ENCODE measurements around the gene CDK5. TPM values are rescaled to one million over a fixed set of nuclear protein-coding genes. Genes with fewer than 3 reads are reported as not detected.

Gene CDK5
- total RNA-seq, 1 donor = 22.9 TPM

DNA sequence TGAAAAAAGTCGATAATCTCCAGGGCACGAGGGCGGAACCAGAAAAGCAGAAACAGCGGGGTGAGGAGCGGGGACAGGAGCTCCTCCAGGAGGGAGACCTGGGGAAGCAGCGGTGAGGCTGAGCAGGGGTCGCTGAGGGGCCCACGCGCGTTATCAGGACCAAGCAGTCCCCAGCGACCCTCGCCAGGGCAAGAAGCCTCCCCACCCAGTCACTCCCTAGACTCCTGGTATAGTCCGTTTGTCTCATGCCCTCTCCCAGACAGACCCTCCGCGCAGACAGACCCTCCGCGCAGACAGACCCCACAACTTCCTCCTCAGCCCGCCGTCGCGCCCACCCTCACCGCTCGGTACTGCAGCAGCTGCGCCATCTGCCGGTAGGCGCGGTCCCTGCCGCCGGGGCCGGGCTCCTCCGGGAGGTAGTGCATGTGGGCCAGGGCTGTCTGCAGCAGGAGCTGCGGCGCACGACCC is 39.7 kb downstream of the CDK5 start:
- peak; percentile 57 for DNase-seq (ENCODE audit: low read depth)
- TF ChIP-seq, protein P1, sequence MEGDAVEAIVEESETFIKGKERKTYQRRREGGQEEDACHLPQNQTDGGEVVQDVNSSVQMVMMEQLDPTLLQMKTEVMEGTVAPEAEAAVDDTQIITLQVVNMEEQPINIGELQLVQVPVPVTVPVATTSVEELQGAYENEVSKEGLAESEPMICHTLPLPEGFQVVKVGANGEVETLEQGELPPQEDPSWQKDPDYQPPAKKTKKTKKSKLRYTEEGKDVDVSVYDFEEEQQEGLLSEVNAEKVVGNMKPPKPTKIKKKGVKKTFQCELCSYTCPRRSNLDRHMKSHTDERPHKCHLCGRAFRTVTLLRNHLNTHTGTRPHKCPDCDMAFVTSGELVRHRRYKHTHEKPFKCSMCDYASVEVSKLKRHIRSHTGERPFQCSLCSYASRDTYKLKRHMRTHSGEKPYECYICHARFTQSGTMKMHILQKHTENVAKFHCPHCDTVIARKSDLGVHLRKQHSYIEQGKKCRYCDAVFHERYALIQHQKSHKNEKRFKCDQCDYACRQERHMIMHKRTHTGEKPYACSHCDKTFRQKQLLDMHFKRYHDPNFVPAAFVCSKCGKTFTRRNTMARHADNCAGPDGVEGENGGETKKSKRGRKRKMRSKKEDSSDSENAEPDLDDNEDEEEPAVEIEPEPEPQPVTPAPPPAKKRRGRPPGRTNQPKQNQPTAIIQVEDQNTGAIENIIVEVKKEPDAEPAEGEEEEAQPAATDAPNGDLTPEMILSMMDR (IDR thresholded peaks at IDR 0.05; ENCODE audit: insufficient read depth, low read depth, low read length) = peak; percentile 96
- H3K4me3 ChIP-seq (ENCODE audit: low read depth, low read length) = peak overlapping the region; percentile 48

DNA sequence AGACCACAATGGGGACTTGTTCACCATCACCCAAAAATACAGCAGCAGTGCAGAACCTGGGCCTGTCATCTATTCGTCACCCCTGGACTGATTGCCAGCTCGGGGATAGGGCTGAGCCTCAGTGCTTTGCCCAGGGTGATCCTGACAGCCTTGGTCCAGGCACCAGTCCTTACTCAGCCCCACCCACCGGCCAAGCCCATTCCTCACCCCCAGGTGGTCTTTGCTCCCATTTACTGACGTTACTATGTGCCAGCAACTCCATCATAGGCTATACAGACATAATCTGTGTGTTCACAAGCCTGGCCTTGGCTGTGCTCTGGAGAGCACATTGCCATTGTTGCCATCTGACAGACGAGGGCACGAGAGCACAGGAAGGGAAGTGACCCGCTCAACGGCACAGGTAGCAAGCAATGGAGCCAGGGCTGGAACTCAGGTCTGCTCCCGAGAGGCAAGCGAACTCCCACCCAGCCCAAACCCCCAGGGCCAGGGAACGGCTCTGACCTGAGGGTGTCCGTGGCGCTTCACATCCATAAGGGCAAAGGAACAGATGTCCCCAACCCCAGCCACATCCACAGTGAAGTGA is 40.2 kb downstream of the CDK5 start:
- TF ChIP-seq, protein P1 (IDR thresholded peaks at IDR 0.05; ENCODE audit: insufficient read depth, low read depth, low read length) = no peak
- H3K4me3 ChIP-seq (ENCODE audit: low read depth, low read length) = peak overlapping the region; percentile 48
- no peak for DNase-seq (ENCODE audit: low read depth)

DNA sequence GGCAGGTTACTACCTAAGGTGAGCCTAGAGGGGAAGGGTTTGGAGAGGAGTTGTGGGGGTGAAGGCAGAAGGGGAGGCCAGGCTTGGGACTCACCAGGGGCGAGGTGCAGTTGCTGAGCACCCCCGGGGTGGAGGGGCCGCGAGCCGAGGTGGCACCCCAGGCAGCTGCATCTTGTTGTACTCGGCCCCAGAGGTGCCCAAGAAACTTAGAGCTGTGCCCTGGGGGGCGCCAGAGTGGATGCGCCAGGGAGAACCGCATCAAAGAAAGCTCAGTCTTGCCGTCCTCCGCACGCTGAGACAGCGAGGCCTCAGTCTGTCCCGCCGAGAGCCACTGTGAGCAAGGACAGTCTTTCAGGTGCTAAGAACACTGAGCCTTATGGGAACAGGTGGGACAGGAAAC is 40.8 kb downstream of the CDK5 start:
- TF ChIP-seq, protein P1 (IDR thresholded peaks at IDR 0.05; ENCODE audit: insufficient read depth, low read depth, low read length) = no peak
- H3K4me3 ChIP-seq (ENCODE audit: low read depth, low read length) = no peak overlapping the region
- DNase-seq (ENCODE audit: low read depth) = no peak

DNA sequence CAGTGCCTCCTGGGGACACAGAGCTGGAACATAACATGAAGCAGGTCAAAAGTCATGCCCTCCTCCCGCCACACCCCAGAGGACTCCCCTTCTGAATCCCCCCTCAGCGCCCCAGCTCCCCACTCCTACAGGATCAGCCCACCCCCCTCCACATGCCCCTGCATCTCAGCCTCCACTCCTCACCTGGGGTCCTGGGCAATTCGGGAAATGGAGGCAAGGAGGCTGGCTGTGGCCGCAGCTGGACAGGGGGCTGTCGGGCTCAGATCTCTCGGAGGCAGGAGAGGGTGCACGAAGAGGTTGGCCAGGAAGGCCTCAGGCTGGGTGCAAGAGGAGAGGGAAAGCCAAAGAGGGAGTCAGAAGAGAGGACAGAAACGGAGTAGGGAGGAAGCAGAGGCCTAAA is 41.2 kb downstream of the CDK5 start:
- no peak overlapping the region for H3K4me3 ChIP-seq (ENCODE audit: low read depth, low read length)
- TF ChIP-seq, protein P1 (IDR thresholded peaks at IDR 0.05; ENCODE audit: insufficient read depth, low read depth, low read length) = no peak
- DNase-seq (ENCODE audit: low read depth) = no peak

DNA sequence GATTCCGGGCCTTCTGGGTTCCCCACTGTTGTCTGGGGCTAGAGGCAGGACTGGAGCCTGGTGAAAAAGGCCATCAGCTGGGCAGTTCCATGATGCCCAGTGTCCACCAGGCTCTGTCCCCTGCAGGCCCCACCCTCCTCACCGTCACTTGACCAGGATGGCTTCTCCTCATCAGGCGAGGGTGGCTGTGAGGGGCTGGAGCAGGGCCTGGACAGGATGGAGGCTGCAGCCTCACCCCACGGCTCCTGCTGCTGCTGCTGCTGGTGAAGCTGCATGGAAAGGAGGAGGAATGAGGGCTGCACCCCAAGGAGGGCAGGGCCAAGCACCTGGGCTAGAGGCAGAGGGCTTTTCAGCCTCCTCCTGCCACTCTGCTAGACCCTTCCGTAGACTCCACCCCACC is 41.7 kb downstream of the CDK5 start:
- no peak overlapping the region for H3K4me3 ChIP-seq (ENCODE audit: low read depth, low read length)
- no peak for DNase-seq (ENCODE audit: low read depth)
- TF ChIP-seq, protein P1 (IDR thresholded peaks at IDR 0.05; ENCODE audit: insufficient read depth, low read depth, low read length) = no peak

DNA sequence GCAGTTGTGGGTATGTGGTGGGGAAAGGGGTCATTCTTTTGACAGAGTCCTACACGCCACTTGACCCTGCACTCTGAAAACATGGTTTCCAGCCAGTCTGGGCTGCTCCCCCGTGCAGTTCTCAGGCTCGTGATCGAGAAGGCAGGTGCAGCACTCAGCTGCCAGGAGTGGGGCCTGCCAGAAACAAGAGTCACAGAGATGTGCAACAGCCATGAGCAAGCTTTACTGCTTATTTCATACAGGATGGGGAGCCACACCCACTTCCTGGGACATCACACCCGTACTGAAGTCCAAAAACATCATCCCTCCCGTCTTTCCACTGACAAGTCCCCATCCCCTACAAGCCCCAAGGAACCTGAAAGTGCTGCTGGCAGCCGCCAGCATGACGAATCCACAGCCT is 42.7 kb downstream of the CDK5 start:
- TF ChIP-seq, protein P1 (IDR thresholded peaks at IDR 0.05; ENCODE audit: insufficient read depth, low read depth, low read length) = no peak
- no peak for DNase-seq (ENCODE audit: low read depth)

More for the DNA sequence above, 42.7 kb downstream of the CDK5 start:
- no peak overlapping the region for H3K4me3 ChIP-seq (ENCODE audit: low read depth, low read length)
